Measurements from ENCODE around the gene SAMSN1. TPM values are rescaled to one million over a fixed set of nuclear protein-coding genes. Genes with fewer than 3 reads are reported as not detected.
A peak's percentile ranks its signal among the peaks of the same experiment; 100 is the strongest.

SAMSN1 gene
- total RNA-seq (10 to 100 TPM; 14.4 to 16.1 TPM), polyA plus RNA-seq (10 to 100 TPM in 1 of 2 donors, 1 to 10 TPM in 1; 1.2 to 14.4 TPM)
- long read RNA-seq, donor 1, transcript SAMSN1-204 (8 exons, 1,888 nt): major isoform, 22 of 42 reads
- long read RNA-seq, donor 1, partial matches to known transcripts: 2 of 42 reads
- long read RNA-seq, donor 1, other reads (novel, unspliced or antisense): 18 of 42 reads
- long read RNA-seq, donor 2, partial matches to known transcripts: 0 of 6 reads
- long read RNA-seq, donor 2, other reads (novel, unspliced or antisense): 3 of 6 reads

GRCh38 chr21:14545906-14546480, at the start of gene SAMSN1:
Gene SAMSN1, minus strand, starts transcription at chr21:14546315. Its CDS starts 54 bp downstream, at chr21:14546261.
- no peak within 1 kb of the TSS for H3K4me3 ChIP-seq (ENCODE audit: low read length in 2 of 2)
- ATAC-seq (ENCODE audit: low FRiP score): no peak
- H3K36me3 ChIP-seq (ENCODE audit: control insufficient read depth in 1 of 2, insufficient read depth in 2 of 2, low read length in 1 of 2): no peaks in the 10 kb centered on the region
- intact Hi-C loops (cut with DNase I): loop anchor here in 1 of 2 donors (10.0 kb wide), 1 partner anchor 61 kb away; no protein-coding TSS in a partner anchor
- H3K27ac ChIP-seq (ENCODE audit: low read depth in 1 of 2, low read length in 2 of 2): no peak within 1 kb of the TSS
- peak in 1 of 2 donors; percentile 64 for DNase-seq
- no peaks in the 10 kb centered on the region for H3K4me1 ChIP-seq (ENCODE audit: control insufficient read depth in 1 of 2, insufficient read depth in 2 of 2, low read length in 2 of 2)
- no peaks in the 10 kb centered on the region for H3K9me3 ChIP-seq (ENCODE audit: control insufficient read depth, low read length)
- 54 to 64% methylated on average over 1 of the region's 1 CpG for WGBS, 2 donors
- no peaks in the 10 kb centered on the region for H3K27me3 ChIP-seq (ENCODE audit: control insufficient read depth in 1 of 2, insufficient read depth in 2 of 2, low read length in 1 of 2)

DNA sequence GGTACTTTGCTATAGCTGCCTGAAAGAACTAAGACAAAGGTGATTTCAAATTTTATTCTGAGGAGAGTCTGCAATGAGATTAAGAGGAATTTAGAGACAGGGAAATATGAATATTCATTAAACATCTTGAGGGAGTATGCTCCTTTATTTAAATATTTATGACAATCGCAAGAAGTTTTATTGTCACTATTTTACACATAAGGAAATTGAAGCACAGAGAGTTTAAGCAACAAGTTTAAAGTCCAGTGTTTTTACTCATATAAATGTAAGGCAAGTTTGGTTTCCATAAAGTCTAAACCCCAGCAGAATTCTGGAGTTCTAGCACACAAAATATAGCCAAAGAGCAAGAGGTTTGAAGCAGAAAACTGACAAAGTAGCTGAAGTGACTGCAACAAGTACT, 49.3 kb upstream of the SAMSN1 start:
- ATAC-seq (ENCODE audit: low FRiP score): no peak
- Histone ChIP-seq H3K4me1 (ENCODE audit: control insufficient read depth in 1 of 2, insufficient read depth in 2 of 2, low read length in 2 of 2) (no peaks in the 10 kb centered on the region), H3K9me3 (ENCODE audit: control insufficient read depth, low read length) (peaks cover 2% of the 10 kb centered on the region), H3K27ac (ENCODE audit: low read depth in 1 of 2, low read length in 2 of 2) (no peak overlapping the region), H3K27me3 (ENCODE audit: control insufficient read depth in 1 of 2, insufficient read depth in 2 of 2, low read length in 1 of 2) (no peaks in the 10 kb centered on the region), H3K4me3 (ENCODE audit: low read length in 2 of 2) (no peak overlapping the region), H3K36me3 (ENCODE audit: control insufficient read depth in 1 of 2, insufficient read depth in 2 of 2, low read length in 1 of 2) (no peaks in the 10 kb centered on the region)
- intact Hi-C loops (cut with DNase I): loop anchor here in 1 of 2 donors (10.0 kb wide), 1 partner anchor 171 kb away; no protein-coding TSS in a partner anchor
- 95 to 100% methylated on average over 1 of the region's 1 CpG for WGBS, 2 donors
- DNase-seq: no peak

DNA sequence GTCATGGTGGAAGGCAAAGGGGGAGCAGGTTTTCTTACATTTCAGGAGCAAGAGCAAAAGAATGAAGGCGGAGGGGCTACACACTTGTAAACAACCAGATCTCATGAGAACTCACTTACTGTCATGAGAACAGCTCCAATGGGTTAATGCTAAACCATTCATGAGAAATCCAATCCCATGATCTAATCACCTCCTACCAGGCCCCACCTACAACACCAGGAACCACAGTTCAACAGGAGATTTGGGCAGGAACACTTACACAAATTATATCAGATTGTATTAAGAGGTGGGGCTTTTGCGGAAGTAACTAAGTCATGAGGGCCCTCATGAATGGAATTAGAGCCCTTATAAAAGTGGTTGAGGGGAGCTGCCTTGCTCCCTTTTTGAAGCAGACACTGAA, 48.9 kb upstream of the SAMSN1 start:
- no peaks in the 10 kb centered on the region for H3K4me1 ChIP-seq (ENCODE audit: control insufficient read depth in 1 of 2, insufficient read depth in 2 of 2, low read length in 2 of 2)
- no peak for DNase-seq
- H3K27me3 ChIP-seq (ENCODE audit: control insufficient read depth in 1 of 2, insufficient read depth in 2 of 2, low read length in 1 of 2): no peaks in the 10 kb centered on the region
- no peak overlapping the region for H3K27ac ChIP-seq (ENCODE audit: low read depth in 1 of 2, low read length in 2 of 2)
- no peaks in the 10 kb centered on the region for H3K36me3 ChIP-seq (ENCODE audit: control insufficient read depth in 1 of 2, insufficient read depth in 2 of 2, low read length in 1 of 2)
- ATAC-seq (ENCODE audit: low FRiP score): no peak
- H3K9me3 ChIP-seq (ENCODE audit: control insufficient read depth, low read length): peaks cover 2% of the 10 kb centered on the region
- intact Hi-C loops (cut with DNase I): loop anchor here in 1 of 2 donors (10.0 kb wide), 1 partner anchor 170 kb away; no protein-coding TSS in a partner anchor
- WGBS, 2 donors: 94 to 95% methylated on average over 2 of the region's 2 CpGs
- H3K4me3 ChIP-seq (ENCODE audit: low read length in 2 of 2): no peak overlapping the region

DNA sequence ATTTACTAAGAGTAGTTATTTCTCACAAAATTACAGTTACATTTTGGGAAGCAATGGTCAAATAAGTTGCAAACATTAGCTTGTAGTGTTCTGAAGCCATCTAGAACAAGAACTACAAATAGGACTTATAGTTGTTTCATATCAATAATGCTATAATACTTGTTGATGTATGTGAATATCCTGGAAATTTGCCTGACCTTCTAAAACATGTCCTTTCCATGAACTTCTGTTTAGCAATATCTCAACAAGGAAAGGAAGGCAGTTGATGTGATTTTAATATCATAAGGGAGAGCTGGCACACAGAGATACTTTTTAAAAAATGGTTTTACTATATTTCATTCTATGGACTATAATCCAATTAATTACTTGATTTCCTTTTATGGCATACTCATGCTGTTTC, 47.1 kb upstream of the SAMSN1 start:
- no peak for ATAC-seq (ENCODE audit: low FRiP score)
- no peak for DNase-seq
- Histone ChIP-seq H3K27ac (ENCODE audit: low read depth in 1 of 2, low read length in 2 of 2) (no peak overlapping the region), H3K27me3 (ENCODE audit: control insufficient read depth in 1 of 2, insufficient read depth in 2 of 2, low read length in 1 of 2) (no peaks in the 10 kb centered on the region), H3K4me1 (ENCODE audit: control insufficient read depth in 1 of 2, insufficient read depth in 2 of 2, low read length in 2 of 2) (no peaks in the 10 kb centered on the region), H3K36me3 (ENCODE audit: control insufficient read depth in 1 of 2, insufficient read depth in 2 of 2, low read length in 1 of 2) (no peaks in the 10 kb centered on the region), H3K4me3 (ENCODE audit: low read length in 2 of 2) (no peak overlapping the region), H3K9me3 (ENCODE audit: control insufficient read depth, low read length) (peaks cover 2% of the 10 kb centered on the region)
- intact Hi-C loops (cut with DNase I): loop anchor here in 1 of 2 donors (10.0 kb wide), 1 partner anchor 168 kb away; no protein-coding TSS in a partner anchor

- Histone ChIP-seq H3K36me3 (ENCODE audit: control insufficient read depth in 1 of 2, insufficient read depth in 2 of 2, low read length in 1 of 2) (no peaks in the 10 kb centered on the region), H3K9me3 (ENCODE audit: control insufficient read depth, low read length) (peaks cover 2% of the 10 kb centered on the region), H3K27me3 (ENCODE audit: control insufficient read depth in 1 of 2, insufficient read depth in 2 of 2, low read length in 1 of 2) (no peaks in the 10 kb centered on the region), H3K4me1 (ENCODE audit: control insufficient read depth in 1 of 2, insufficient read depth in 2 of 2, low read length in 2 of 2) (no peaks in the 10 kb centered on the region), H3K4me3 (ENCODE audit: low read length in 2 of 2) (no peak overlapping the region), H3K27ac (ENCODE audit: low read depth in 1 of 2, low read length in 2 of 2) (no peak overlapping the region)
- no peak for DNase-seq
- no peak for ATAC-seq (ENCODE audit: low FRiP score)
- intact Hi-C loops (cut with DNase I): loop anchor here in 1 of 2 donors (10.0 kb wide), 1 partner anchor 168 kb away; no protein-coding TSS in a partner anchor
- 73 to 80% methylated on average over 4 of the region's 4 CpGs for WGBS, 2 donors
These were observed 46.3 kb upstream of the SAMSN1 start for GRCh38 chr21:14592296-14593000.

- Histone ChIP-seq H3K4me3 (ENCODE audit: low read length in 2 of 2) (no peak overlapping the region), H3K27ac (ENCODE audit: low read depth in 1 of 2, low read length in 2 of 2) (no peak overlapping the region), H3K4me1 (ENCODE audit: control insufficient read depth in 1 of 2, insufficient read depth in 2 of 2, low read length in 2 of 2) (no peaks in the 10 kb centered on the region), H3K9me3 (ENCODE audit: control insufficient read depth, low read length) (peaks cover 2% of the 10 kb centered on the region), H3K36me3 (ENCODE audit: control insufficient read depth in 1 of 2, insufficient read depth in 2 of 2, low read length in 1 of 2) (no peaks in the 10 kb centered on the region), H3K27me3 (ENCODE audit: control insufficient read depth in 1 of 2, insufficient read depth in 2 of 2, low read length in 1 of 2) (no peaks in the 10 kb centered on the region)
- peak in 1 of 2 donors; percentile 54 for DNase-seq
- no peak for ATAC-seq (ENCODE audit: low FRiP score)
- WGBS, 2 donors: 67 to 74% methylated on average over 2 of the region's 2 CpGs
- intact Hi-C loops (cut with DNase I): loop anchor here in 1 of 2 donors (10.0 kb wide), 1 partner anchor 167 kb away; no protein-coding TSS in a partner anchor
These were observed 45.8 kb upstream of the SAMSN1 start for GRCh38 chr21:14591882-14592281.

GRCh38 chr21:14591377-14591776, 45.3 kb upstream of the SAMSN1 start:
- H3K4me3 ChIP-seq (ENCODE audit: low read length in 2 of 2): no peak overlapping the region
- intact Hi-C loops (cut with DNase I): loop anchor here in 1 of 2 donors (10.0 kb wide), 1 partner anchor 167 kb away; no protein-coding TSS in a partner anchor
- DNase-seq (no peak), ATAC-seq (ENCODE audit: low FRiP score) (no peak)
- no peaks in the 10 kb centered on the region for H3K27me3 ChIP-seq (ENCODE audit: control insufficient read depth in 1 of 2, insufficient read depth in 2 of 2, low read length in 1 of 2)
- no peaks in the 10 kb centered on the region for H3K4me1 ChIP-seq (ENCODE audit: control insufficient read depth in 1 of 2, insufficient read depth in 2 of 2, low read length in 2 of 2)
- H3K36me3 ChIP-seq (ENCODE audit: control insufficient read depth in 1 of 2, insufficient read depth in 2 of 2, low read length in 1 of 2): no peaks in the 10 kb centered on the region
- H3K27ac ChIP-seq (ENCODE audit: low read depth in 1 of 2, low read length in 2 of 2): no peak overlapping the region
- H3K9me3 ChIP-seq (ENCODE audit: control insufficient read depth, low read length): no peaks in the 10 kb centered on the region

DNA sequence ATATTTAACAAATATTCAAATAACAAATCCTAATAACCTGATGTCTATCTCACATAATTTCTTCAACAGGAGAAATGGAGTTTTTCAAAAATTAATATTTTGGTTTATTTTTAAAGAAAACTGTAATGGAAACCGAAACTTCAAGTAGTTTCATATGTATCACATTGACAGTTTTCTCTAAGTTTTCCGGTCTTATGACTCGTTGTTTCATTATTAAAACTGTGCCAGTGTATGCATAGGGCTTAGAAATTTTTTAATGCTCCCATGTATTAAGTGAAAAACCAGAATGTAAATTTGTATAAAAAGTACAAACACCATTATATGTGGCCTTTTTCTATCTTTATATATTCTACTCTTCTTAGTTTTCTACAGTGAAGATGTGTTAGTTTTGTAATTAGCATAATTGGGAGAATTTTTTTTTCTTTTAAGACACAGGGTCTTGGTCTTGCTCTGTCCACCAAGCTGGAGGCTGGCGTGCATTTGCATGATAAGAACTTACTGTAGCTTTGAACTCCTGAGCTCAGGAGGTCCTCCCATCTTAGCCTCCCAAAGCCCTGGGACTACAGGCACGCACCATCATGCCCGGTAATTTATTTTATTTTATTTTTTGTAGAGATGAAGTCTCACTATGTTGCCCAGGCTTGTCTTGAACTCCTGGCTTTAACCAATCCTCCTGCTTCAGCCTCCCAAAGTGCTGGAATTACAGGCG, 43.9 kb upstream of the SAMSN1 start:
- WGBS, 2 donors: 74 to 85% methylated on average over 7 of the region's 7 CpGs

More for the DNA sequence above, 43.9 kb upstream of the SAMSN1 start:
- Histone ChIP-seq H3K27ac (ENCODE audit: low read depth in 1 of 2, low read length in 2 of 2) (no peak overlapping the region), H3K9me3 (ENCODE audit: control insufficient read depth, low read length) (no peaks in the 10 kb centered on the region), H3K4me3 (ENCODE audit: low read length in 2 of 2) (no peak overlapping the region), H3K36me3 (ENCODE audit: control insufficient read depth in 1 of 2, insufficient read depth in 2 of 2, low read length in 1 of 2) (no peaks in the 10 kb centered on the region), H3K4me1 (ENCODE audit: control insufficient read depth in 1 of 2, insufficient read depth in 2 of 2, low read length in 2 of 2) (no peaks in the 10 kb centered on the region), H3K27me3 (ENCODE audit: control insufficient read depth in 1 of 2, insufficient read depth in 2 of 2, low read length in 1 of 2) (no peaks in the 10 kb centered on the region)
- no peak for DNase-seq
- intact Hi-C loops (cut with DNase I): loop anchor here in 1 of 2 donors (10.0 kb wide), 1 partner anchor 165 kb away; no protein-coding TSS in a partner anchor
- no peak for ATAC-seq (ENCODE audit: low FRiP score)
